ENCODE data around the gene TTC23L. TPM values are rescaled to one million over a fixed set of nuclear protein-coding genes. Genes with fewer than 3 reads are reported as not detected.
A peak's percentile ranks its signal among the peaks of the same experiment; 100 is the strongest.

The TTC23L gene
- total and polyA plus RNA-seq, 8 donors, result 0.15 to 1.5 (median 0.89) TPM; not detected in 5

DNA sequence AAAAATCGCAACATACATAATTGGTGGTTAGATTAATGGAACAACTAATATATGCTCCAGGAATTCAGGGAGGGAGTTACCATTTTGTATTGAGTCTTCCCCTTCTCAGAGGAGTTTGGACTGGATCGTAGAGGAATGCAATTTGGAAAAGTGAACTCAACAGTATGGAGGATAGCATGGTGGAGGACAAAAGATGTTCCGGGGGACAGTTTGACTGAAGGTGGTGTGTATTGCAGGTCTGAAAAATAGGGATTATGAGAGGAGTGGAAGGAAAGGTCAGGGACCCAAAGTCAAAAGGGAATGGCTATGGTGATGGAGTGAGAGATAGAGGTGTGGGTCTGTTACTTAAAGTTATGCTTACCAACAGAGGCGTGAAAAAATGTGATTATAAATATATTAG, 91.9 kb downstream of the TTC23L start:
- TF ChIP-seq POLR2AphosphoS5 (IDR thresholded peaks at IDR 0.05) (no peak), POLR2A (IDR thresholded peaks at IDR 0.05) (no peak), EP300 (IDR thresholded peaks at IDR 0.05) (no peak)
- TF ChIP-seq, protein P1, sequence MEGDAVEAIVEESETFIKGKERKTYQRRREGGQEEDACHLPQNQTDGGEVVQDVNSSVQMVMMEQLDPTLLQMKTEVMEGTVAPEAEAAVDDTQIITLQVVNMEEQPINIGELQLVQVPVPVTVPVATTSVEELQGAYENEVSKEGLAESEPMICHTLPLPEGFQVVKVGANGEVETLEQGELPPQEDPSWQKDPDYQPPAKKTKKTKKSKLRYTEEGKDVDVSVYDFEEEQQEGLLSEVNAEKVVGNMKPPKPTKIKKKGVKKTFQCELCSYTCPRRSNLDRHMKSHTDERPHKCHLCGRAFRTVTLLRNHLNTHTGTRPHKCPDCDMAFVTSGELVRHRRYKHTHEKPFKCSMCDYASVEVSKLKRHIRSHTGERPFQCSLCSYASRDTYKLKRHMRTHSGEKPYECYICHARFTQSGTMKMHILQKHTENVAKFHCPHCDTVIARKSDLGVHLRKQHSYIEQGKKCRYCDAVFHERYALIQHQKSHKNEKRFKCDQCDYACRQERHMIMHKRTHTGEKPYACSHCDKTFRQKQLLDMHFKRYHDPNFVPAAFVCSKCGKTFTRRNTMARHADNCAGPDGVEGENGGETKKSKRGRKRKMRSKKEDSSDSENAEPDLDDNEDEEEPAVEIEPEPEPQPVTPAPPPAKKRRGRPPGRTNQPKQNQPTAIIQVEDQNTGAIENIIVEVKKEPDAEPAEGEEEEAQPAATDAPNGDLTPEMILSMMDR (IDR thresholded peaks at IDR 0.05), result no peak
- Histone ChIP-seq H3K36me3 (peaks cover 0 to 30% (median 23%) of the 10 kb centered on the region in 4 donors), H3K27ac (peak overlapping the region in 2 of 5 donors; percentile 96 to 97), H3K4me1 (peaks cover 10 to 42% (median 22%) of the 10 kb centered on the region in 4 donors), H3K9me3 (no peaks in the 10 kb centered on the region), H3K4me3 (peak overlapping the region; percentile 68 to 84 (median 80)), H3K27me3 (no peaks in the 10 kb centered on the region)
- intact Hi-C loops (cut with DNase I; ENCODE audit: low total_unique reads), result no loop called here
- DNase-seq, result no peak
- 67 to 79% (median 68%) methylated on average over 4 of the region's 4 CpGs for WGBS, 5 donors

DNA sequence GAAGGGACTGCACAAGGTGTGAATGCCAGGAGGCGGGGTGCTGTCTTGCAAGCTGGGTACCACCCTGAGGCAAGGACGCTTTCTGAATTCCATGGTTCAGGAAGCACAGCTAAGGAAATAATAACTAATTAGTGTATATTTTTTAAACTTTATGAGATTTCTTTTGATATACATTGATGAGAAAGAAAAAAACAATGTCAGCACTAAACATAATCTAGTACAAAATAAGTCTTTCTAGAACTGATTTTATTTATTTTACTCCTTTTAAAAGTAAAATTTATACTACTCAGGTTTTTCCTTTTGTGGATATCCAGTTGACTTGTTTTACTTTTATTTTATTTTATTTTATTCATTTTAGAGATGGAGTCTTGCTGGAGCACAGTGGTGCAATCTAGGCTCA, 94.0 kb downstream of the TTC23L start:
- no peak for TF ChIP-seq POLR2AphosphoS5 (IDR thresholded peaks at IDR 0.05)
- TF ChIP-seq POLR2A (IDR thresholded peaks at IDR 0.05), result no peak
- no peak for TF ChIP-seq EP300 (IDR thresholded peaks at IDR 0.05)
- TF ChIP-seq, protein P1 (IDR thresholded peaks at IDR 0.05), result no peak
- Histone ChIP-seq H3K4me3 (no peak overlapping the region), H3K27ac (no peak overlapping the region), H3K27me3 (no peaks in the 10 kb centered on the region), H3K36me3 (peaks cover 18 to 40% (median 34%) of the 10 kb centered on the region in 4 donors), H3K4me1 (peaks cover 10 to 42% (median 22%) of the 10 kb centered on the region in 4 donors), H3K9me3 (no peaks in the 10 kb centered on the region)
- no peak for DNase-seq
- 84 to 98% (median 88%) methylated on average over 2 of the region's 2 CpGs for WGBS, 5 donors
- intact Hi-C loops (cut with DNase I; ENCODE audit: low total_unique reads), result no loop called here

DNA sequence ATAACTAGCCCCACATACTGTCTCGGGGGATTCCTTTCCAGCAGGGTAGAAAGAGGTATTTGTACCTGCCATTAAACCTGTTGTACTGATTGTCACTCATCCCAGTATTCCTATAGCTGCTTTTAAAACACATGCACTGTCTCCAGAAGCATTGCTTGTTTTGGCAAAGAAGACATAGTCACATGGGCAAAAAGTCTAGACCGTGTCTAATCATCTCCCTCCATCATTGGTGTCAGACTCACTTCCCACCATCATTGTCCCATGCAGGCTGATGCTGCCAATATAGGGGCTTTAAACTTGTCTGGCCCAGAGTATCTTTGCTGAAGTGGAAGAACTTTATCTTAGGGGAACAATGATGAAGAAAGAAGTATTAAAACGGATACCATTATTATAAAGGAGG, 103.0 kb downstream of the TTC23L start:
- Histone ChIP-seq H3K4me3 (no peak overlapping the region), H3K27ac (no peak overlapping the region), H3K36me3 (peaks cover 54 to 100% (median 98%) of the 10 kb centered on the region in 4 donors), H3K4me1 (no peaks in the 10 kb centered on the region), H3K9me3 (no peaks in the 10 kb centered on the region), H3K27me3 (no peaks in the 10 kb centered on the region)
- DNase-seq, result no peak
- 78 to 93% (median 85%) methylated on average over 3 of the region's 3 CpGs for WGBS, 5 donors
- no peak for TF ChIP-seq POLR2AphosphoS5 (IDR thresholded peaks at IDR 0.05)
- TF ChIP-seq, protein P1 (IDR thresholded peaks at IDR 0.05), result no peak
- TF ChIP-seq POLR2A (IDR thresholded peaks at IDR 0.05), result no peak
- no peak for TF ChIP-seq EP300 (IDR thresholded peaks at IDR 0.05)
- intact Hi-C loops (cut with DNase I; ENCODE audit: low total_unique reads), result no loop called here

DNA sequence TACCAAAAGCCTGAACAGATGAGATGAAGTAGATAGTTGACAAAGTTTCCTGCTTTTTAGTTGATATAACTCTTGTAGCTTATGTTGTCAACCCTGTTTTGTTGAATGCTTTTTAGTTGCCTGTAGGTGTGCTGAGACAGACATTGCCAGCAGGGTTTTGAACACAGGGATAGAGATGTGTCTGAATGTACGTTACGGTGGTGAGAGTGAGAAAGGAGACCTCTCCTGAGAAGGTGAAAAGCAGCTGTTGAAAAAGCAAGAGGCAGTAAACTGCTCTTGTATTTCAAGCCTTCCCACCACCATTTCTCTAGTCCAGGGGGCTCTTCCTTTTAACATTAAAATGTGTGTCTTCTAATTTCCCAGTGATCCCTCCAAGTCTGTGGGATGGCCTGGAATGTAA, 105.1 kb downstream of the TTC23L start:
- intact Hi-C loops (cut with DNase I; ENCODE audit: low total_unique reads), result no loop called here

More for the DNA sequence above, 105.1 kb downstream of the TTC23L start:
- peaks cover 38 to 100% (median 93%) of the 10 kb centered on the region in 4 donors for H3K36me3 ChIP-seq
- WGBS, 5 donors, result 96 to 99% (median 98%) methylated on average over 2 of the region's 2 CpGs
- H3K4me1 ChIP-seq, result no peaks in the 10 kb centered on the region
- DNase-seq, result no peak
- H3K27ac ChIP-seq, result no peak overlapping the region
- H3K4me3 ChIP-seq, result no peak overlapping the region
- no peaks in the 10 kb centered on the region for H3K27me3 ChIP-seq
- no peaks in the 10 kb centered on the region for H3K9me3 ChIP-seq
- TF ChIP-seq, protein P1 (IDR thresholded peaks at IDR 0.05), result no peak
- TF ChIP-seq EP300 (IDR thresholded peaks at IDR 0.05), result no peak
